Activated gamma-delta T cell treated with Interleukin-2 at 50 U/mL for 16 hours (primary cell): ENCODE measurements around the gene FAM107B.

Experiments
- DNase-seq: peaks from one replicate; pipeline ENCODE4 v3.0.0-alpha.2; 2020

Gene FAM107B

DNA sequence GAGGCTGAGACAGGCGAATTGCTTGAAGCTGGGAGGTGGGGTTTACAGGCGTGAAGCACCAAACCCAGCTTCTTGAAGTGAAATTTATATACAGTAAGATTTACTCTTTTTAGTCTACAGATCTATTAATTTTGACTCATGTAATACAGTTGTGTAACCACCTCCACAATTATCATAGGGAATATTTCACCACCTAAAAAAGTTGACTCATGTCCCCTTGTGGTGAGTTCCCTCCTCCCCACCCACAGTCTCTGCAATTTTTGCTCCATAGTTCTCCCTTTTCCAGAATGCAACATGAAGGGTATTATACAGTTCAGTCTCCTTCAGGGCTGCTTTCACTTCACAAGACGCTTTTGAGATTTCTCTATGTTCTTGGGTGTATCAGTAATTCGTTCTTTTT, 156.8 kb downstream of the FAM107B start:
- DNase-seq: no peak

DNA sequence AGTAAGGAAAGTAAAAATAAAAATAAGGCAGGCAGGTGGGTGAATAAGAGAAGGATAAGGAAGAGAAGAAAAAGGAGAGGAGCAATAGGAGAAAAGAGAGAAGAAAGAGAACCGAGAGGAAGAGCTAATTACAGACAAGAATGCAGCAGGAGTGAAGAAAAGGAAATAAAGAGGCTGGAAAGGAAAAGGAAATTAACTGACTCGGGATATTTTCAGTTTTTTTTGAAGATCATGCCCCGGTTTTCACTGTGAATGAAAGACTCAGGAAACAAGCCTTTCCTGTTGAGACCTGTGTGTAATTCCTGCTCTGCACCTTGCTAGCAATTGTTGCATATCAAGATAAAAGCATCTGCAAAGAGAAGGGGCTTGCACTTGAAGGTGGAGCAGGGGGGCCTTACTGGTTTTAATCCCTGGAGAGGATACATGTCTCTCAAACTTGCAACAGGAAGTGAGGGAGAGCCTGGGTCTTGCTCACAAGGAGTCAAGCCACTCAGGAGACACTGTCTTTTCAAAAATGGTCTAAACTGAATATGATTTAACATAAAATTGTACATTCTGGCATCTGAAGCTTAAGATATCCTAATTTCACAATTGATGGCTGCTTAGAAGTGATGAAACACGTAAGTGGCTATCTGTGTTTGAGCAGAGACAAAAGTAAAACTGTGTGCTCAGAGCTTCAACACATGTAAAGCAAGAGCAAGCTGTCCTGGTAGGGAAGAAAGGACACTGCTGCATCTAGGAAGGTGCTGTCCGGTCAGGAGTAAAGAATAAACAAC, 157.6 kb downstream of the FAM107B start:
- DNase-seq: no peak

DNA sequence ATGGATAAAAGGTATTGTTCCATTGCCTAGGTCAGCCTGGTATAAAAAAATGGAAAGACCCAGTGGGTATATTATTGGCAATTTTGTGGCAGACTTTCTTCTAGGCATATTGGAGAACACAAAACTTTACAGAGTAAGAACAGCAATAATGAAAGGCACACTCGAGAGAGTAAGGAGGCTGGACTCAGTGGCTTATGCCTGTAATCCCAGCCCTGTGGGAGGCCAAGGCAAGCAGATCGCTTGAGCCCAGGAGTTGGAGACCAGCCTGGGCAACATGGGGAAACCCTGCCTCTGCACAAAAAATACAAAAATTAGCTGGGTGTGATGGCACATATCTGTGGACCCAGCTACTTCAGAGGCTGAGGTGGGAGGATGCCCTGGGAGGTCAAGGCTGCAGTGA, 158.2 kb downstream of the FAM107B start:
- DNase-seq: no peak

DNA sequence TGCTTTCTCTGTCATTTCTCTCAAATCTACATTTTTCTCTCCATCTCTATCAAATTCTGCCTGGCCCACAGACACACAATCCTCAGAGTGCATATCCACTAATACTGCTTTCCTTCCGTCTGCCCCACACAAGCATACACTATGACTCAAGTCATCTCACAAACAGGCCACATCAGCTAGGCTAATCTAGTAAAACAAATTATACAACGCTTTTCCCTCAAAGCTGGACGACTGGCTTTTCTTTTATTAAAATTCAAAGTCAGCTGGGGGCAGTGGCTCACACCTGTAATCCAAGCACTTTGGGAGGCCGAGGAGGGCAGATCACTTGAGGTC, 161.1 kb downstream of the FAM107B start:
- DNase-seq: no peak

DNA sequence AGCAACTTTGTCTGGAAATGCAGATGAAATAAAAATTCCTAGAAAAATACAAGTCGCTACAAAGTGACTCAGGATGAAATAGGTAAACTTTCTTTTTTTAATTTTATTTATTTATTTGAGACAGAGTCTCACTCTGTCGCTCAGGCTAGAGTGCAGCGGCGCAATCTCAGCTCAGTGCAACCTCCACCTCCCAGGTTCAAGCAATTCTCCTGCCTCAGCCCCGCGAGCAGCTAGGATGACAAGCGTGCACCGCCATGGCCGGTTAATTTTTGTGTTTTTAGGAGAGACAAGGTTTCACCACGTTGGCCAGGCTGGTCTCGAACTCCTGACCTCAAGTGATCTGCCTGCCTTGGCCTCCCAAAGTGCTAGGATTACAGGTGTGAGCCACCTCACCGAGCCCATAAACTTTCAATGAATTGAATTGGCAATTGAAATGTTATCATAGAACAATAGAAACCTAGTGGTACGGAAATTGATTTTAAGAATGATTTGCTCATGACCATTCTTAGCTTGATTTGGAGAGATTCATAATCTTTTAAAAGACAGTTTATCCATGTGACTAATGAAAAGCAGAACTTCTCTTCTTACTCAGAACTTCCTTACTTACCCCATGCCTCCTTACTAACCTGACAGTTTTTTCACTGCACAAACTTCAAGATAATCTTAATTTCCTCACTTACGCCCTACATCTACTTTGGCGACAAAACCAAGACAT, 161.7 kb downstream of the FAM107B start:
- no peak for DNase-seq

DNA sequence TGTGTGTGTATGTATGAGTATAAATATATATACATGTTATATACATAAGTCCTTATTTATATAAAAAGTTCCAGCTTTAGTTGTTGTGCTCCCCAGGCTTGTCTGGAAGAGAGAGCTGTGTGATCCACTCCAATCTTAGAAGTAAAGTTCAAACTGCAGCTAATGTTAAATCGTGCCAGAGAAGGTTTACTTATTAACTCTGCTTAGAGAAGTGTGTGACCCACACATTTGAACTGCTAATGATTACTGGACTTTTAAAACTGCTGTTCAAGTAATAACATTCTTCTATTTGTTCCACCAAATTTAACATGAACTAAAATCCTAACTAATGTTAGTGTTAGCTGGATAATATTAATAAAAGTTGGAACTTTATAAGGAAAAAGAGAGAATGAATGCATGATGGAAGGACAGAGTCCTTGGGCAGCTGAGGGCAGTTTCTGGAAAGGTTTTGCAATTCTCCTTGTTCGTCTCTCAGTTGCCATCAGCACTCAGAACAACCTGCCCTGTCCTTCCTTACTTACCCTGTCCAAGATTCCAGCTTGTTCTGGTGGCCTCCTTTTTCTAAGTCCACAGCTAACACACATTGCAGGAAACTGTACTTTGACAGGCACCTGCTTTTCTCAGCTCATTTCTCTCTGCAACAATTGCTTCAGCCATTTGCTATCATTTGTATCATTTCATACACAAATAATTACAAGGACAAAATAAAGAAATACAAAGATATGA, 162.6 kb downstream of the FAM107B start:
- no peak for DNase-seq

DNA sequence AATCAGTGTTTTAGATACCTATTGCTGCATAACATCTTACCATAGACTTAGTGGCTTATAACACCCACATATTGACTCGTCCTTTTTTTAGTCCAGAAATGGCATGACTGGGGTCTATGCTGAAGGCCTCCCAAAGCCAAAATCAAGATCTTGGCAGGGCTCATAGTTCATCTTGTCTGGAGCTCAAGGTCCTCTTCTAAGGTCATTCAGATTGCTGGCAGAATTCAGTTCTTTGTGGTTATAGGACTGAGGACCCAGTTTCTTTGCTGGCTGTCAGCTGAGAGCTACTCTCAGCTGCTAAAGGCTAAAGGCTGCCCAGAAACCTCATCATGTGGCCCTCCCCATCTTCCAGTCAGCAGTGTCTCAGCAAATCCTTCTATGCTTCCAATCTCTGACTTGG, 165.5 kb downstream of the FAM107B start:
- DNase-seq: no peak

DNA sequence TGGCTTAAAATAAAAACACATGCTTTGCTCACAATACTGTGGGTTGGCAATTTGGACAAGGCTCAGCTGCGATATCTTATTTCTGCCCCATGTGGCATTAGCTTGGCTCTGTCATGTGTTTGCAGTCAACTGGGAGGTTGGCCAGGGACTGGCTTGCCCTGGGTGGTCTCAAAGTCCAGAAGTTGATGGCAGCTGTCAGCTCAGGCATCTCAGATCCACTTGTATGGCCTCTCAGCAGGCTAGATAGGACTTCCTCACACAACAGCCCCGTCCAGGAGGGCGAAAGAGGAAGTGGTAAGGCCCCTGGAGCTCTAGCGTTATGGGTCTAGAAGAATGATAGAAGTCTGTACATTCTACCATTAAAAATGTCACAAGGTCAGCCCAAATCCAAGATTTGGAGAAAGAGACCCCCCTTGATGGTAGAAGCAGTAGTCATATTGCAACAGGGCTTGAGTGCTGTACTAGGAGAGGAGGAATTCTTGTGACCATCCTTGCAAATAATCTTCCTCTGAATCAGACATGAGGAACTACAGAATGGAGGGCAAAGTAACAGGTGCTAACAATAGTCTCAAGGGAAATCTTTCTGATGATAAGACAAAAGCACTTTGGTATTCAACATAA, 166.2 kb downstream of the FAM107B start:
- no peak for DNase-seq

DNA sequence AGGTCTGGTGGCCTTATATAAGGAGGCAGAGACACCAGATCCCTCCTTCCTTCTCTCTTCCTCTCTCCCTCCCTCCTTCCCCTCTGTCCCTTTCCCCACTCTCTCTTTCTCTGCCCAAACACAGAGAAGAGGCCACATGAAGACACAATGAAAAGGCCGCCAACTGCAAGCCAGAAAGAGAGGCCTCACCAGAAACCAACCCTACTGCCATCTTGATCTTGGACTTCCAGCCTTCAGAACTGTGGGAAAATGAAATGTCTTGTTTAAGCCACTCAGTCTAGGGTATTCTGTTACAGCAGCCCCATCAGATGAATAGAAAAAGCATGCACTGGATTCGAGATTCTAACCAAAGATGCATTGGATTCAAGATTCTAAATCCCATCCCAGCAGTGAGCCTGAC, 168.1 kb downstream of the FAM107B start:
- no peak for DNase-seq

DNA sequence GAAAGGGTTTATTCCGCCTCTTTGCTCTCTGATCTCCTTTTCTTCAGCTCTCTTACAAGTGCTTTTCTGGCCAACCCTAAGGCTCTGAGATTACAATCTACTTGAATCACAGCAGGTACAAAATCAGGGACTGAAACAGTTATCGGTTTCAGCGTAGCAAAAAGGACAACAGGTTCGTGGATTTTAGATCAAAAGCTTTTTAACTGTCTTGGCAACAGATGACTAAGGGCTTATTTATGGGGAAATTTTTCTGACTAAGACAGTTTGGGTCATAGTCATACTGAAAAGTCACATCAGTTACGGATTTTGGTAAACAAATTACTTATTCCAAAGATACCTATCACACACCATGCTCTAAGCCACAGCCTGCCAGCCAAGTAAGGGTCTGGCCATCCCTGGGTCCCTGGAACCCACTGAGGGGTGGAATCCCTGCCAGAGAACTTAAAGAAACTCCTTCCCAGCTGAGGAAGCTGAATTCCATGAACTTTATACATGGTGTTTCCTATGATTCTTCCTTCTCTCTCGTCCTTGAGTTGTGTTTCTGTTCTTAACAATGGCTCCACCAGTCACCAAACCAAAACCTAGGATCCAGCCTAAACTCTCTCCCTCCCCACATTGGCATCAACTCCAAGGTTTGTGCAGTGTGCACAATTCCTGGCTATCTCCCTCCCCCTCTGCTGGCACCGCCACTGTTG, 169.3 kb downstream of the FAM107B start:
- DNase-seq: no peak

DNA sequence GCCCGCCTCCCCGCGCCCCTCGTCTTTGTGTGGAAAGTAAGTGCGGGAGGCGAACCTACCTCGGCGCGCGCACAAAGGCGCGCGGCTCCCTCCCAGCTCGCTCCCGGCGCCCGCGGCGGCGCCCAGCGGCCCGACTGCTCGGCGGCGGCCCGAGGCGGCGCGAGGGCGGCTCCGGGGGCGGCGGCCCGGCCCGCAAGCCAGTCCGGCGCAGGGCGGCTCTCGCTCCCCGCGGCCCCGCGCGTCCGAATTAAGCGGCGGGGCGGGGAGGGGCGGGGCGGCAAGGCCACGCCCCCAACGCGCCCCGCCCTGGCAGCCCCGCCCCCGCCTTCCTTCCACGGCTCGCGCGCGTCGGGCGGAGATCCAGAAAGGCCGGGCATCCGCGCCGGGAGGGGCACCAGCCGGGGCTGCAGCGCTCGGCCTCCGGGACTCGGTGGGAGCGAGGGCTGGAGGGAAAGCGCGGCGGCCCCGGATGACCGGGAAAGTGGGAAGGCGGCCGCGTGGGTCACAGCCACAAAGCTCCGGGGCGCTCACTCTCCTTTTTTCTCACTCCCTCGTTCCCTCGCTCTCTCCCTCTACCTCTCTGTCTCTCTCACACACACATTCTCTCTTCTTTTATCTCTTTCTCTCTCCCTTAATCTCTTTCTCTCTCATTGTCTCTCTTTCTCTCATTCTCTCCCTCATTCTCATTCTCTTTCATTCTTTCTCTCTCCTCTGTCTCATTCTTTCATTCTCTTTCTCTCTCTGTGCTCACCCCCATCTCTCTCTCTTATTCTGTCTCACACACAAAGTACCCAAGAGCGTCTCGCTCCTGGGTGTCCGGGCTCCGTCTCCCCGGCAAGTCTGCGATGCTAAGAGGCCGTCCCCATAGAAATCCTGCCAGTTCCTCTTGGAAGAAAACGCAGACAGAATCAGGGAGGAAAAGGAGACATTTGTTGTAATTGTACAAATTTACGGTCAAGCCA, 170.2 kb downstream of the FAM107B start:
- DNase-seq: peak; percentile 69

DNA sequence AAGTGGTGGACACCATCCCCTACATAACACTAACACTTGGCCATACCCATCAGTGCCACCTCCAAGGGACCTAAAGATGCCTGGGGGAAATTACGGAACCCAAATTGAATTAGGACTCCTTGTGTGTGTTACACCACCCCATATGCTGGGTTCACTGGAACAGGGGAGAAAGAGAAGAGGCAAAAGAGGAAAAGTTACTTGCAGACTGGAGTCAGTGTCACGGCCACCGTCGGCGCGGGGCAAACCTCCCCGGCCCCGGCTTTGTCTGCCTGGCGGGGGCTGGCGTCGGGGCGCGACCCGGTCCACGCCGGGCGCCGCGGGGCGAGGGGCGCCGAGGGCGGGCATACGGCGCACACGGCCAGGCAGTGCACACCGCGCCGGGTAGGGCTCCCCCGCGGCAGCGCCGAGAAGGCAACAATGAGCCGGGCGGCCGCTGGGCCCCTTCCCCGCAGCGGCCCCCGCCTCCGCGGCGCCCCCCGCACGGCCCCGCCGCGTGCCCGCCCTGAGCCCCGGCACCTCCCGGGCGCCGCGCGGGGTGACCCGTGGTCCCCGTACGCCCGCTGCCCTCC, 171.1 kb downstream of the FAM107B start:
- DNase-seq: no peak

DNA sequence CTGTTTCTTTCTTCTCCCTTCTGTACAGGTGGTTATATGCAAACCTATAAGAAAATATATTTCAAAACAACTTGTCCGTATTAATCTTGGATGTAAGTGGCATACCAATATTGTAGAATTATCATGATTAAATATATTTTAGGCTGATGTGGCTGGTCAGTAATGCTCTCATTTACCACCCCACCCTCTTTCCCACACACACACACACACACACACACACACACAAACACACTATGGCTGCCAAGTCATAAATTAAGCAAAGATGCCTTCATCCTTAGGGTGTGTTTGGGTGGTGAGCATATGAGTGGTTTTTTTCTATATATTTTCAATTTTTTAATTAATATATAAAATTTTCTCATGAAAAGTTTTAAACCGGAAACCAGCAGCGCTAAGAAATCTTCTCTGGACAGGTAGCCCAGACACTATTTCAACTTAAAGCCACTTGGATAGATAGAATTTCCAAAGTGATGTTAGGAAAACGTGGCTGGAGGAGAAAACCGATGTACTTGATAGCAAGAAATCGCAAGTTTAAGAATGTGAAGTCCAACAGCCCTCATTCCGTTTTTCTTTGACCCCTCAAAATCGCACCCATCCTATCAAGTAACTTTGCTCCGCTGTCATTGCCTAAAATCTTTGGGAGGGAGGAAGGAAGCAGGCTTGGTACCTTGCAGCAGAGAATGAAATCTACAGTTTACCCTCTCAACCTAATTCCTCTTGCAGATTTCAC, 171.7 kb downstream of the FAM107B start:
- DNase-seq: no peak

DNA sequence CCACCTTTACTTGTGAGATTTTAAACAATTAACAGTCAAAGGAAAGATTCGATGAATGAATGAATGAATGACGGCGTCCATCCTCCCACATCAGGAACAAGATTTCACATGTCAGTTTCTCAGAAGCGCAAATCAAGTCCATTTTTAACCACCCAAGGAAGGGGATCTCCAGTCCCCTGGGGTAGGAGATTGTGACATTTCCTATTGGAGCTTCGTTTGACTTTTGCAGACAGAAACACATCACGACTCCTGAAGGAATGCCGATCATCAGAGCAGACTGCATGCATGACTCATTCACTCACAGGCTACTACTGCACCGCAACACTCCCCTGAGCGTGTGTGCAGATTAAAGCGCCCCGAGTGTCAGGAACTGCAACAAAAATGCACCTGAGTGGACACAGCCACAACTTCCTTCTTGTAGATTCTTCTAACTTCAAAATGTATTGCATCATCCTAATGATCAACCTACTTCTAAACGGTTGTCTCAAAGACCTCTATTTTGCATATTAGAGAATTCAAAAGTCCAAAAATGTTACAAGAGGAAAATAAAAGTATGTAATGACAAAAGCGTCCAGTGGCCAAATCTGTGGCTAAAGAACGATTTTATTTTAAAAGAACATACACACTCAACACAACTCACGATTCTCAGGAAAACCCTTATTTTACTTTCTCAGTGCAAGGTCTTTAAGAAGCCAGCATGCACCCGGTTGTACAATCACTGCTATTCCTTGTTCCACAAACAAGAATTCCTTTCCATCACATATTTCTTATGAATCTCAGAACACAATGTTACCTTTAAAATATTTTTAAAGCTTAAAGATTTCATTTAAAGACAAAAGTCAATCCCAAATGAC, 172.6 kb downstream of the FAM107B start:
- peak; percentile 62 for DNase-seq

DNA sequence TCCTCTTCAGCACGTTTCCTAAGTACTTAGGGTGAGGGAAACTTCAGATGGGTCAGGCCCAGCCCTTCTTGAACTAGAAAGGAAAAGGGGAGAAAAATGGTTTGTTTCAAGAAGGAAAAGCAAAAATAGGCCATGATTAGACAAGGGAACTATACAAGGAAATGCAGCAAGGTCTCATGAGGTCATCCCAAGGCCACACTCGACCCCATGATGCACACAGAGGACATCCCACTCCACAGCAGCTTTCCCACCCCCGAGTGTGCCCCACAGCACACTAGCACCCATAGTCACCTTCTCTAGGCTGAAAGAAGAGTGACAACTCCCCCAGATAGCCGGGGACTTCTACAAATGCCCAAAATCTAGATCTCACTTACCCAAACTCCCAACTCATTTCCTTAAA, 173.4 kb downstream of the FAM107B start:
- no peak for DNase-seq

DNA sequence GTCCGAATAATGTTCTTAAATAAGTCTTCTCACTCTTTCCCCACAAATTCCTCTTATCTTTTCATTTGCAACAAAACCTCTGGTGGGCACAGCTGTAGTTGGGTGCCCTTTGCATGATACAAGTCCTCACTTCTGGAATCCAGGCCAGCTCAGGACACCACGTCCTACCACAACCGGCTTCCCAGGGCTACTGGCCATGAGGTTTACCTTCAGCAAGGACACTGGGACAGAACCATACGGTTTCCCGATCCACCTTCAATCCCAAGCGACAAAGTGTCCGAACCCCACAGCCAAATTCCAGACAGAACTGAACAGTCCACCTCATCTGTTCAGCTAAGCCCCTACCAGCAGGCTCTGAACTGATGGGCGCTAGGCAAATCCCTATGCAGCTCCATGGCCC, 174.6 kb downstream of the FAM107B start:
- no peak for DNase-seq

DNA sequence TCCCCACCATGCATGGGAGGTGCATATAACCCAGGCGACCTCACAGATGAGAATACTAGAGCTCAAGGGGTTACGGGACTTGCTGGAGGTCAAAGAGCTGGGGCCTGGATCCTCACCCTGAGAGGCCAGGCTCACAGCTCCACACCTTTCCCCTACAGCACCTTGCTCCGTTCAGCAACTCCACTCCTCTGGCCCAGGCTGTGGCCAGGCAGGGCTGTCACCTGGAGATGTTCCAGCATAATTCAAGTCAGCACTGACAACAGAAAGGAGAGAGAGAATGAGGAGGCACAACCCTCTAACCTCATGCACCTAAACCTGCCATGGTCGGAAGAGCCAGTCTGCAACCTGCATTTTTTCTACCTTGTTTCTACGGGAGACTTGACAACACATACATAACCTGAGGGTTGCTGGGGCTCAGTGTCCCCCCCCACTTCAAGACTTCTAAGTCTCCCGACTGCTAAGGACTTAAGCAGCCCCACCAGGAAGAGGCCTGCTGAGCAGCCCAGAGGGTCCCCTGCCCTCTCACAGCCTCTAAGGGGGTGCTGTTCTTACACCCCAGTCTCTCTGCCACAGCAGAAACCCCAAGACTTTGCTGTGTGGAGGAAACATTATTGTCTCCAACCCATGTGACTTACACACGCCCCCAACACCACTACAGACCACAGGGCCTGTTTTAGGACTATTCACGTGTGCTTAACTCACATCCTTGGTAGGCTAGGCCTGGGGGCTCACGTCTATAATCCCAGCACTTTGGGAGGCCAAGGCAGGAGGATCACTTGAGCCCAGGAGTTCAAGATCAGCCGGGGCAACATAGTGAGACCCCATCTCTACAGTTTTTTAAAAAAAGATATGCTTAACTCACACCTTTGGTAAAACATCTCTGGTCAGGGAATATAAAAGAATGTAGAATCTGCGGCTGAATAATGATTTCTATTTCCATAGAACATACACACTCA, 175.6 kb downstream of the FAM107B start:
- DNase-seq: no peak

DNA sequence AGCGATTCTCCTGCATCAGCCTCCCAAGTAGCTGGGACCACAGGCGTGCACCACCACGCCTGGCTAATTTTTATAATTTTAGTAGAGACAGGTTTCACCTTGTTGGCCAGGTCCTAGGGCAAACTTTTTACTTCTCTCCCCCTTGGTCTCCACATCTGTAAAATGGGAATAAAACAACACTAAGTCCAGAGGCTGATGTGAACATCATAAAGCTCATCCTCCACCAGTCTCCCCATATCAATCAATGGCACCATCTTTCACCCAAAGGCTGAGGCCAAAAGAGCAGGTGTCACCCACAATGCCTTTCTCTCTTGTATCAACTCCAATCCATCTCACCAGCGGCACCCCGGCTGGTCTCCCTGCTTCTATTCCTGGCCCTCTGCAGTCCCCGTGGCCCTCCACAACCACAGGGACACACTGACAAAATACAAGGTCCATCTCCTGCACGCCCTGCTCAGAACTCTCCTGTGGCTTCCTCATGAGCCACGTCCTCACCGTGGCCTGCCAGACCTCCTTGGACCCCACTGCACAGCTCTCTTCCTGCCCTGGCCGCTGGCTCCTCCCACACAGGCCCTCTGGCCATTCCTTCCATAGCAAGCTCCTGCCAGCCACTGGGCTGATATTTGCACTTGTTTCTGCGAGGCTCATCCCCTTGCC, 179.0 kb downstream of the FAM107B start:
- no peak for DNase-seq
